ENCODE measurements around the gene NLGN1.

NLGN1 gene

DNA sequence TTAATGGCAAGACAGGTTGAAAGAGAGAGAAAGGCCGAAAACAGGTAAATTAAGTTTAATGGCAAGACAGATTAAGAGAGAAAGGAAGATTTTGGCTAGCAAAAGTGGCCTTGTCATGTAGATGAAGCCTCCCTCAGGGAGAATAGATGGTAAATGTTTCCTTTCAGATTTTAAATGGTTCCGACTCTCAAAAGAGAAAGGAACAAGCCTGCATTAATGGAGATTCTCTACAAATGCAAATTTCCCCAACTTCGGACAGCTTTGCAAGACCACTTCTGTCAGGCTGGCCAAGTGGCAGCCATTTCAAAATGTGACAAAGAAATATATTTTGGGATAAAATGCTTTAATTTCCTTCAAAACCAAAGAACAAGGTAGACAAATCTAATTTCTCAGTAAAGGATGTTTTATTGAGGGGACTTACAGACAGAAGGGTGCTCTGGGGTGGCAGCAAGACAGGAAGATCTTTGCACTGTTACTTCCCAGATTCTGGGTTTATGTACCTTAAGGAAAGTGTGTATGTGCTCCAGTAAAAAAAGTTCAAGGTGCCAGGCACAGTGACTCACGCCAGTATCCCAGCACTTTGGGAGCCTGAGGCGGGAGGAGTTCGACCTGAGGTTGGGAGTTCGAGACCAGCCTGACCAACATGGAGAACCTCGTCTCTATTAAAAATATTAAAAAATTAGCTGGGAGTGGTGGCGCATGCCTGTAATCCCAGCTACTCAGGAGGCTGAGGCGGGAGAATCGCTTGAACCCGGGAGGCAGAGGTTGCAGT, 835.3 kb downstream of the NLGN1 start:
- TF ChIP-seq, protein P1, sequence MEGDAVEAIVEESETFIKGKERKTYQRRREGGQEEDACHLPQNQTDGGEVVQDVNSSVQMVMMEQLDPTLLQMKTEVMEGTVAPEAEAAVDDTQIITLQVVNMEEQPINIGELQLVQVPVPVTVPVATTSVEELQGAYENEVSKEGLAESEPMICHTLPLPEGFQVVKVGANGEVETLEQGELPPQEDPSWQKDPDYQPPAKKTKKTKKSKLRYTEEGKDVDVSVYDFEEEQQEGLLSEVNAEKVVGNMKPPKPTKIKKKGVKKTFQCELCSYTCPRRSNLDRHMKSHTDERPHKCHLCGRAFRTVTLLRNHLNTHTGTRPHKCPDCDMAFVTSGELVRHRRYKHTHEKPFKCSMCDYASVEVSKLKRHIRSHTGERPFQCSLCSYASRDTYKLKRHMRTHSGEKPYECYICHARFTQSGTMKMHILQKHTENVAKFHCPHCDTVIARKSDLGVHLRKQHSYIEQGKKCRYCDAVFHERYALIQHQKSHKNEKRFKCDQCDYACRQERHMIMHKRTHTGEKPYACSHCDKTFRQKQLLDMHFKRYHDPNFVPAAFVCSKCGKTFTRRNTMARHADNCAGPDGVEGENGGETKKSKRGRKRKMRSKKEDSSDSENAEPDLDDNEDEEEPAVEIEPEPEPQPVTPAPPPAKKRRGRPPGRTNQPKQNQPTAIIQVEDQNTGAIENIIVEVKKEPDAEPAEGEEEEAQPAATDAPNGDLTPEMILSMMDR (IDR thresholded peaks at IDR 0.05; ENCODE audit: insufficient read depth, low read length, poor library complexity, severe bottlenecking) = no peak
- DNase-seq (ENCODE audit: extremely low read depth, insufficient read length) = no peak
- no peaks in the 10 kb centered on the region for H3K27me3 ChIP-seq (replicated peaks; ENCODE audit: control insufficient read depth, insufficient read depth, low read length)
- no peaks in the 10 kb centered on the region for H3K36me3 ChIP-seq (ENCODE audit: control insufficient read depth, insufficient read depth, low read length)
- H3K4me3 ChIP-seq (replicated peaks; ENCODE audit: low read depth, low read length) = no peak overlapping the region

DNA sequence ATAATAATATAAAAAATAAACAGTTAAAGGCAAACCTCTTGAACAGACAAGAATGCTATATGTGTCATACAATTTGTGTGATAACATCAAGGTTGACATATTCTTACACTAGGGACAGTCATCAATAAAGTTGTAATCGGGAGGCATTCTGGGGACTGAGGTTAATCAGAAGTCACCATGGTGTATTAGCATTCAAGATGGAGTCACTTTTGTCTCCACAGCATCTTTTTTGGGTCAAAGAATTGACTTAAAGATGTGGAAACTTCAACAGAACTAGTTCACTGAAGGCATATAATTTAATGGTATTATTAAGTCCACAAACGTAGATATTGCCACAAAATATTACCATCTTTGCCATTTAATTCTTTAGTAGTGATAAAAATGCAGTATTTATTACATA, 836.0 kb downstream of the NLGN1 start:
- Histone ChIP-seq H3K27me3 (replicated peaks; ENCODE audit: control insufficient read depth, insufficient read depth, low read length) (no peaks in the 10 kb centered on the region), H3K4me3 (replicated peaks; ENCODE audit: low read depth, low read length) (no peak overlapping the region), H3K36me3 (ENCODE audit: control insufficient read depth, insufficient read depth, low read length) (no peaks in the 10 kb centered on the region)
- DNase-seq (ENCODE audit: extremely low read depth, insufficient read length) = no peak
- TF ChIP-seq, protein P1 (IDR thresholded peaks at IDR 0.05; ENCODE audit: insufficient read depth, low read length, poor library complexity, severe bottlenecking) = no peak

DNA sequence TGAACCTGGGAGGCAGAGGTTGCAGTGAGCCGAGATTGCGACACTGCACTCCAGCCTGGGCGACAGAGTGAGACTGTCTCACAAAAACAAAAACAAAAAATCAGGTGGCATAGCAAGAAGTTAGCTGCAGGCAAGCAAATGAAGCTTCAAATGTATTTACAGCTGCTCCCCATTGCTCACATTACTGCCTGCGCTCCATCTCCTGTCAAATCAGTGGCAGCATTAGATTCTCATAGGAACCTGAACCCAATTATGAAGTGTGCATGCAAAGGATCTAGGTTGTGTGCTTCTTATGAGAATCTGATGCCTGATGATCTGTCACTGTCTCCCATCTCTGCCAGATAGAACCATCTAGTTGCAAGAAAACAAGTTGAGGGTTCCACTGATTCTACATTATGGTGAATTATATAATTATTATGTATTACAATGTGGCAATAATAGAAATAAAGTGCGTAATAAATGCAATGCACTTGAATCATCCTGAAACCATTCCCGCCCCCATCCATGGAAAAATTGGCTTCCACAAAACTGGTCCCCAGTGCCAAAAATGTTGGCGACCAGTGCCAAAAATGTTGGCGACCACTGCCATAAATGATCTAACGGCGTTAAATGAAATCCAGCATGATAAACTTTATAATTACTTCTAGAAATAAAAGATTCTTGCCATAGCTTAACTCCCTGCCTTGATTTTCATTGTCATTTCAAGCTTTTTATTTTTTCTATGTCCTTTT, 844.9 kb downstream of the NLGN1 start:
- DNase-seq (ENCODE audit: extremely low read depth, insufficient read length) = no peak
- TF ChIP-seq, protein P1 (IDR thresholded peaks at IDR 0.05; ENCODE audit: insufficient read depth, low read length, poor library complexity, severe bottlenecking) = no peak
- Histone ChIP-seq H3K36me3 (ENCODE audit: control insufficient read depth, insufficient read depth, low read length) (no peaks in the 10 kb centered on the region), H3K27me3 (replicated peaks; ENCODE audit: control insufficient read depth, insufficient read depth, low read length) (no peaks in the 10 kb centered on the region), H3K4me3 (replicated peaks; ENCODE audit: low read depth, low read length) (no peak overlapping the region)

DNA sequence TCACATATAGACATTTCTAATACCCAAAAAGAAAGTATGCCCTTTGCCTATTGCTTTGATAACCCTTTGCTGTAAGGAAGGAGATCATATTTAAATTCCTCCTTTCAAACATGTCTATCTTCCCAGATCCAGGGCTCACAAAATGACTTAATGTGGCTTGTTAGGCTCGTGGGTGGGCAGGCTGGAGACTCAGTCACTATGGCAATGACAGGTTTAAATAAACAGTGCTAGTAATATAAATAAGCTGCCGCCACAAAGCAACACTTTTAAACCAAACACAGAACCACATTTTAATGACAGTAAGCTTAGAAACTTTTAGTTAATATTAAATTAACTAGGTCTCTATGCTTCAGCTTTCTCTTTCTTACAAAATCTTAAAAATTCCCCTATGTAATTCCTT, 845.6 kb downstream of the NLGN1 start:
- TF ChIP-seq, protein P1 (IDR thresholded peaks at IDR 0.05; ENCODE audit: insufficient read depth, low read length, poor library complexity, severe bottlenecking) = no peak
- no peak overlapping the region for H3K4me3 ChIP-seq (replicated peaks; ENCODE audit: low read depth, low read length)

DNA sequence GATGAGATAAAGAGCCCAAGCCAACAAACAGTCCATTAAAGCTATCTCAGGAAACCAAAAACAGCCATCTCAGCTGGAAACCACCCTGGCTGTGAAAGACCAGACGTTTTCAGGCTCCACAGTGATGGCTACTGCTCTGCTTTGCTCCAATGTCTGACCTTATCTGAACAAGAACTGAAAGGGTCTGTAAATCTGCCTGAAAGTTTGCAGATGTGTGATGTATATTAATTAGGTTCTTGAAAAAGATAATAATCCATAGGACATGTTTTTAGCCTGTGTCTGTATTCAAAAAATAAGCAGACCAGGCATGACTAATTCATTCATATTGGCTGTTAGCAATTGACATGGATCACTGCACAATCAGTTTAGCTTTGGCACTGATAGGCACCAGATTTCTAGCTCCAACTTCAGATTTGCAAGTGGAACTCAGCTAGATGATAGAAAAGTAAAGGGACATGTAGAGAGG, 850.2 kb downstream of the NLGN1 start:
- H3K27me3 ChIP-seq (replicated peaks; ENCODE audit: control insufficient read depth, insufficient read depth, low read length) = no peaks in the 10 kb centered on the region
- no peaks in the 10 kb centered on the region for H3K36me3 ChIP-seq (ENCODE audit: control insufficient read depth, insufficient read depth, low read length)
- TF ChIP-seq, protein P1 (IDR thresholded peaks at IDR 0.05; ENCODE audit: insufficient read depth, low read length, poor library complexity, severe bottlenecking) = no peak
- no peak overlapping the region for H3K4me3 ChIP-seq (replicated peaks; ENCODE audit: low read depth, low read length)
- DNase-seq (ENCODE audit: extremely low read depth, insufficient read length) = no peak

More for the DNA sequence above, 845.6 kb downstream of the NLGN1 start:
- no peaks in the 10 kb centered on the region for H3K27me3 ChIP-seq (replicated peaks; ENCODE audit: control insufficient read depth, insufficient read depth, low read length)
- no peak for DNase-seq (ENCODE audit: extremely low read depth, insufficient read length)
- no peaks in the 10 kb centered on the region for H3K36me3 ChIP-seq (ENCODE audit: control insufficient read depth, insufficient read depth, low read length)

All from GM06990 (cell line).